Measurements from ENCODE around the gene TMEM43. TPM values are rescaled to one million over a fixed set of nuclear protein-coding genes. Genes with fewer than 3 reads are reported as not detected.

Gene TMEM43
- total RNA-seq, 1 donor from 2014 or later: 79.5 TPM

- peaks cover 6% of the 10 kb centered on the region for H3K36me3 ChIP-seq (ENCODE audit: control insufficient read depth, insufficient read depth, low read length)
- TF ChIP-seq CTCF (IDR thresholded peaks at IDR 0.05; ENCODE audit: insufficient read depth, low read length, poor library complexity, severe bottlenecking): no peak
- no peaks in the 10 kb centered on the region for H3K27me3 ChIP-seq (ENCODE audit: control insufficient read depth, insufficient read depth, low read length)
- H3K4me3 ChIP-seq (ENCODE audit: low read depth, low read length): no peak overlapping the region
- no peak for DNase-seq (ENCODE audit: low read depth)
Observed at GRCh38 chr3:14146381-14147065, 21.7 kb downstream of the TMEM43 start.

GRCh38 chr3:14147066-14147435 is 22.2 kb downstream of the TMEM43 start:
- H3K4me3 ChIP-seq (ENCODE audit: low read depth, low read length): no peak overlapping the region
- DNase-seq (ENCODE audit: low read depth): no peak
- TF ChIP-seq CTCF (IDR thresholded peaks at IDR 0.05; ENCODE audit: insufficient read depth, low read length, poor library complexity, severe bottlenecking): no peak
- H3K36me3 ChIP-seq (ENCODE audit: control insufficient read depth, insufficient read depth, low read length): peaks cover 4% of the 10 kb centered on the region
- H3K27me3 ChIP-seq (ENCODE audit: control insufficient read depth, insufficient read depth, low read length): no peaks in the 10 kb centered on the region

GRCh38 chr3:14147617-14148016 is 22.8 kb downstream of the TMEM43 start:
- no peaks in the 10 kb centered on the region for H3K27me3 ChIP-seq (ENCODE audit: control insufficient read depth, insufficient read depth, low read length)
- H3K4me3 ChIP-seq (ENCODE audit: low read depth, low read length): no peak overlapping the region
- peaks cover 4% of the 10 kb centered on the region for H3K36me3 ChIP-seq (ENCODE audit: control insufficient read depth, insufficient read depth, low read length)
- no peak for TF ChIP-seq CTCF (IDR thresholded peaks at IDR 0.05; ENCODE audit: insufficient read depth, low read length, poor library complexity, severe bottlenecking)
- DNase-seq (ENCODE audit: low read depth): no peak

- H3K36me3 ChIP-seq (ENCODE audit: control insufficient read depth, insufficient read depth, low read length): peaks cover 4% of the 10 kb centered on the region
- DNase-seq (ENCODE audit: low read depth): no peak
- peak; percentile 26 for TF ChIP-seq CTCF (IDR thresholded peaks at IDR 0.05; ENCODE audit: insufficient read depth, low read length, poor library complexity, severe bottlenecking)
- H3K4me3 ChIP-seq (ENCODE audit: low read depth, low read length): no peak overlapping the region
- no peaks in the 10 kb centered on the region for H3K27me3 ChIP-seq (ENCODE audit: control insufficient read depth, insufficient read depth, low read length)
Observed at GRCh38 chr3:14148041-14148985, 23.5 kb downstream of the TMEM43 start.

GRCh38 chr3:14150078-14150477 is 25.2 kb downstream of the TMEM43 start:
- Histone ChIP-seq H3K27me3 (ENCODE audit: control insufficient read depth, insufficient read depth, low read length) (no peaks in the 10 kb centered on the region), H3K36me3 (ENCODE audit: control insufficient read depth, insufficient read depth, low read length) (peaks cover 4% of the 10 kb centered on the region), H3K4me3 (ENCODE audit: low read depth, low read length) (no peak overlapping the region)
- TF ChIP-seq CTCF (IDR thresholded peaks at IDR 0.05; ENCODE audit: insufficient read depth, low read length, poor library complexity, severe bottlenecking): no peak
- no peak for DNase-seq (ENCODE audit: low read depth)

All from kidney epithelial cell (primary cell).